HCT116 (cell line): Measurements from ENCODE around the gene CTDNEP1. TPM values are rescaled to one million over a fixed set of nuclear protein-coding genes. Genes with fewer than 3 reads are reported as not detected.
A peak's percentile ranks its signal among the peaks of the same experiment; 100 is the strongest.

ENCODE experiments used
- ATAC-seq: fragments of 200-7000 bp; cut with Tn5 transposase; 2 replicates; pipeline ENCODE4 v1.9.1; 2020; ENCODE audit warnings: mild to moderate bottlenecking, moderate library complexity
- BruUV-seq: library from RNA; stranded (reverse); fragments of 400-500 nt; replicated peaks from 2 replicates; lab custom pipeline; 2021; lab: Mats Ljungman, UMichigan
- CTCF ChIA-PET: fragments of 300-600 bp; sonication (Branson Sonifier 250); formaldehyde crosslinking; loops from one replicate; lab custom pipeline; 2021; ENCODE audit warnings: antibody characterized with exemption; lab: Charles Lee
- POLR2A ChIA-PET: fragments of 300-600, 350-600 bp; sonication (Branson Sonifier 250); formaldehyde crosslinking; loops from one replicate; lab custom pipeline; 2021; ENCODE audit warnings: antibody characterized with exemption; lab: Charles Lee
- RAD21 ChIA-PET, 2 experiments: fragments of 300-600 bp; sonication (Branson Sonifier 250); formaldehyde crosslinking; loops; one replicate each; lab custom pipeline; 2023; ENCODE audit warnings: low total read pairs in 2 of 2; ENCODE audit not compliant: uncharacterized antibody in 2 of 2, unreplicated experiment in 2 of 2, low non-redundant PET in 1 of 2; lab: Charles Lee
- DNase-seq: peaks from one replicate; pipeline ENCODE4 v3.0.0-alpha.2; 2010; ENCODE audit warnings: low read depth, low spot score
- H2AFZ ChIP-seq: fragments of 200-600 bp; shearing (Covaris generic), sonication (generic); 2 replicates; pipeline ENCODE4 v1.6.1; 2017; ENCODE audit warnings: low read depth, mixed run types, mixed read lengths, antibody characterized with exemption, low read length; ENCODE audit not compliant: poor library complexity, severe bottlenecking
- H3K27ac ChIP-seq: 2 replicates; pipeline ENCODE4 v1.5.1; 2012; ENCODE audit warnings: low read depth, low read length
- H3K27me3 ChIP-seq: fragments of 200-600 bp; sonication (generic); 2 replicates; pipeline ENCODE4 v1.6.1; 2016; ENCODE audit warnings: mixed run types, low read length, mixed read lengths; ENCODE audit not compliant: insufficient read depth
- H3K36me3 ChIP-seq, 2 experiments: fragments of 200-500 bp in 1 of 2; fragments of 200-600 bp in 1 of 2; sonication (Bioruptor generic) in 1 of 2; sonication (generic) in 1 of 2; 2 replicates each; pipeline versions ENCODE4 v1.5.1 to v1.6.1; 2014 to 2016; ENCODE audit warnings: low read length in 2 of 2, inconsistent platforms in 1 of 2, mixed read lengths in 1 of 2, mixed run types in 1 of 2; ENCODE audit not compliant: insufficient read depth in 2 of 2, control insufficient read depth in 1 of 2
- H3K4me1 ChIP-seq, 2 experiments: fragments of 200-600 bp in 1 of 2; sonication (generic) in 1 of 2; 2 replicates each; pipeline versions ENCODE4 v1.5.1 to v1.6.1; 2012 to 2017; ENCODE audit warnings: low read length in 2 of 2, inconsistent platforms in 1 of 2, mild to moderate bottlenecking in 1 of 2, mixed read lengths in 1 of 2, mixed run types in 1 of 2, moderate library complexity in 1 of 2; ENCODE audit not compliant: insufficient read depth in 2 of 2, control insufficient read depth in 1 of 2
- H3K4me2 ChIP-seq: fragments of 200-600 bp; sonication (generic); 2 replicates; pipeline ENCODE4 v1.6.1; 2017; ENCODE audit warnings: mixed run types, low read length, mixed read lengths
- H3K4me3 ChIP-seq, 2 experiments: fragments of 200-600 bp in 1 of 2; sonication (generic) in 1 of 2; replicated peaks in 1 of 2; 2 replicates each; pipeline ENCODE4 v1.5.1; 2011 to 2016; ENCODE audit warnings: low read length in 2 of 2, control low read depth in 1 of 2, low read depth in 1 of 2, mild to moderate bottlenecking in 1 of 2, mixed read lengths in 1 of 2, mixed run types in 1 of 2
- H3K79me2 ChIP-seq: fragments of 200-600 bp; sonication (generic); 2 replicates; pipeline ENCODE4 v1.6.1; 2017; ENCODE audit warnings: mild to moderate bottlenecking, mixed run types, low read length, moderate library complexity, mixed read lengths; ENCODE audit not compliant: insufficient read depth
- H3K9ac ChIP-seq: fragments of 200-600 bp; sonication (generic); 2 replicates; pipeline ENCODE4 v1.6.1; 2016; ENCODE audit warnings: low read length, mixed read lengths
- H3K9me2 ChIP-seq: fragments of 200-600 bp; sonication (generic), shearing (Covaris generic); 2 replicates; pipeline ENCODE4 v1.6.1; 2017; ENCODE audit warnings: mixed run types, mild to moderate bottlenecking, moderate library complexity; ENCODE audit not compliant: insufficient read depth
- H3K9me3 ChIP-seq, 2 experiments: fragments of 200-500 bp in 1 of 2; fragments of 200-600 bp in 1 of 2; sonication (Bioruptor generic) in 1 of 2; sonication (generic) in 1 of 2; 2 replicates each; pipeline ENCODE4 v1.6.1; 2014 to 2017; ENCODE audit warnings: low read length in 2 of 2, mixed read lengths in 2 of 2, inconsistent platforms in 1 of 2, low read depth in 1 of 2, mild to moderate bottlenecking in 1 of 2, mixed run types in 1 of 2, moderate library complexity in 1 of 2; ENCODE audit not compliant: control insufficient read depth in 1 of 2, insufficient read depth in 1 of 2
- H4K20me1 ChIP-seq: fragments of 200-600 bp; sonication (generic), shearing (Covaris generic); 2 replicates; pipeline ENCODE4 v1.6.1; 2017; ENCODE audit warnings: mixed run types, mild to moderate bottlenecking, moderate library complexity; ENCODE audit not compliant: insufficient read depth
- CBX3 ChIP-seq: IDR thresholded peaks from 2 replicates; pipeline ENCODE4 v1.6.1; 2012; ENCODE audit warnings: low read depth
- CEBPB ChIP-seq: IDR thresholded peaks from 2 replicates; pipeline ENCODE4 v1.6.1; 2012; ENCODE audit warnings: low read depth
- CTCF ChIP-seq, 3 experiments: fragments of 200-600 bp in 1 of 3; sonication (generic) in 1 of 3; IDR thresholded peaks in 2 of 3; conservative IDR thresholded peaks in 1 of 3; 2 replicates each; pipeline ENCODE4 v1.5.1; 2012 to 2017; ENCODE audit warnings: low read depth in 2 of 3, low read length in 2 of 3, antibody characterized with exemption in 1 of 3, borderline replicate concordance in 1 of 3, control low read depth in 1 of 3, mild to moderate bottlenecking in 1 of 3, mixed read lengths in 1 of 3, mixed run types in 1 of 3, moderate library complexity in 1 of 3; ENCODE audit not compliant: insufficient read depth in 1 of 3
- EGR1 ChIP-seq: IDR thresholded peaks from 2 replicates; pipeline ENCODE4 v1.6.1; 2012; ENCODE audit warnings: low read depth
- ELF1 ChIP-seq: IDR thresholded peaks from 2 replicates; pipeline ENCODE4 v1.6.1; 2012; ENCODE audit warnings: low read depth, borderline replicate concordance
- FOSL1 ChIP-seq: IDR thresholded peaks from 2 replicates; pipeline ENCODE4 v1.6.1; 2012; ENCODE audit warnings: low read depth
- MAX ChIP-seq: IDR thresholded peaks from 2 replicates; pipeline ENCODE4 v1.6.1; 2012
- POLR2A ChIP-seq: IDR thresholded peaks from 2 replicates; pipeline ENCODE4 v1.7.0; 2011; ENCODE audit warnings: borderline replicate concordance; ENCODE audit not compliant: insufficient read depth, insufficient read length; ENCODE audit errors: extremely low read depth
- RAD21 ChIP-seq: IDR thresholded peaks from 2 replicates; pipeline ENCODE4 v1.6.1; 2012; ENCODE audit warnings: low read depth, mild to moderate bottlenecking
- SIN3A ChIP-seq: IDR thresholded peaks from 2 replicates; pipeline ENCODE4 v1.6.1; 2012; ENCODE audit warnings: low read depth
- SP1 ChIP-seq: IDR thresholded peaks from 2 replicates; pipeline ENCODE4 v1.6.1; 2012; ENCODE audit warnings: low read depth
- SRF ChIP-seq: IDR thresholded peaks from 2 replicates; pipeline ENCODE4 v1.6.1; 2012; ENCODE audit warnings: low read depth
- TCF7L2 ChIP-seq: IDR thresholded peaks from 2 replicates; pipeline ENCODE4 v1.7.0; 2011; ENCODE audit warnings: borderline replicate concordance, inconsistent platforms; ENCODE audit not compliant: insufficient read depth, insufficient read length; ENCODE audit errors: extremely low read depth
- YY1 ChIP-seq: IDR thresholded peaks from 2 replicates; pipeline ENCODE4 v1.6.1; 2011; ENCODE audit warnings: low read length, low read depth, moderate library complexity, mild to moderate bottlenecking; ENCODE audit not compliant: insufficient replicate concordance; ENCODE audit errors: extremely low read depth
- ZNF274 ChIP-seq: fragments of 200-500 bp; sonication (Bioruptor generic); IDR thresholded peaks from 2 replicates; pipeline ENCODE4 v1.6.1; 2014; ENCODE audit warnings: mild to moderate bottlenecking, low read depth, low read length, inconsistent platforms
- intact Hi-C: fragments of 100-400 bp; cut with micrococcal nuclease; formaldehyde crosslinking; loops from 2 replicates; pipeline ENCODE4 v1.10.0; 2022
- total RNA-seq: library from RNA; stranded (reverse); gene quantifications from one replicate; pipeline ENCODE4 v1.2.1, GENCODE V29; 2021; ENCODE audit not compliant: unreplicated experiment
- TF ChIP-seq, protein P1 (sequence below): IDR thresholded peaks from 2 replicates; pipeline ENCODE4 v1.6.1; 2012

The CTDNEP1 gene
- total RNA-seq, 1 experiment from 2014 or later, result 143 TPM

- TF ChIP-seq CTCF (IDR thresholded peaks at IDR 0.05 in 2 of 3, conservative IDR thresholded peaks at IDR 0.05 in 1 of 3; ENCODE audit: borderline replicate concordance in 1 of 3, insufficient read depth in 1 of 3, low read depth in 2 of 3, low read length in 2 of 3) (no peak), YY1 (no peak), POLR2A (peak; percentile 30), MAX (0 out of 2 replicates have a peak, but pooled peaks have one; percentile 30)
Observed at GRCh38 chr17:7241783-7242716, 9.5 kb downstream of the CTDNEP1 start, which contains the start of gene GABARAP (continued).

DNA sequence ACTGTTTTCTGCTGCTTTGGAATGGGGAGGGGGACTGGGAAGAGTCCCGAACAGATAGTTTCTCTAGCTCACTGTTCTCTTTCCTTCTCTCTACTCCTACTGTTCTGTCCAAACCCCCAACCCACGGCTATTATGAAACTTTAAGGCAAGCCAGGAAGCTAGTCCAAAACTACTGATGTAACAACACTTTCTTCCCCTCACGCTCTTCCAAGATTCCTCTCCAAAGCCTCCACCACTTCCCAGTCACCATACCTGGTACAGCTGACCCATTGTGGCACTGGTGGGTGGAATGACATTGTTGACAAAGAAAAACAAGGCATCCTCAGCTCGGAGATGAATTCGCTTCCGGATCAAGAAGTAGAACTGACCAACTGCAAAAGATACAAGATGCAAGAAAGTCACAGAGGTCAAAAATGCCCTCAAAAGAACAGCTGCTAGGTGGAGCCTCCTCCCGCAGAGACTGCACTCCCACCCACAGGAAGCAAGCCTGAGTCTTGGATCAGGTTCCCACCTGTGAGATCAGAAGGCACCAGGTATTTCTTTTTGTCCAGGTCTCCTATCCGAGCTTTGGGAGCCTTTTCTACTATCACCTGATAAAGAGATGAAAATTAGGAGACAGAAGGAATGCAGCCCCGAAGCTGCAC lies 10.3 kb downstream of the CTDNEP1 start:
- H2AFZ ChIP-seq, result no peak overlapping the region
- RAD21 ChIA-PET, result interaction anchor here in 1 of 2 experiments (1.3 kb wide), 1 partner anchor 20 kb away, joined by 5 read pairs; no protein-coding TSS in a partner anchor
- peak overlapping the region; percentile 92 for H3K27ac ChIP-seq
- no TSS peak for BruUV-seq
- intact Hi-C loops, result no loop called here
- CTCF ChIA-PET, result interaction anchor here (0.9 to 1.6 kb wide), 2 partner anchors 21 to 196 kb away, joined by 3 to 4 read pairs; no protein-coding TSS in a partner anchor
- H3K36me3 ChIP-seq, result peaks cover 22 to 37% of the 10 kb centered on the region in 2 experiments; a peak in 3 of 4 replicates
- H3K27me3 ChIP-seq, result no peaks in the 10 kb centered on the region
- H3K4me2 ChIP-seq, result peak overlapping the region; percentile 79
- ATAC-seq (no peak), DNase-seq (no peak)
- H4K20me1 ChIP-seq, result no peaks in the 10 kb centered on the region
- H3K4me3 ChIP-seq, result peak overlapping the region; percentile 93 to 97
- POLR2A ChIA-PET, result interaction anchor here (1.1 to 2.9 kb wide), 6 partner anchors 10 to 88 kb away, joined by 3 to 13 read pairs (median 6); partner anchors contain the start of genes ACADVL, CTDNEP1, DLG4 and ELP5
- H3K79me2 ChIP-seq, result peaks cover 49% of the 10 kb centered on the region
- peaks cover 27 to 47% of the 10 kb centered on the region in 2 experiments for H3K4me1 ChIP-seq
- H3K9me3 ChIP-seq, result no peaks in the 10 kb centered on the region
- no peak for TF ChIP-seq SP1
- TF ChIP-seq EGR1, result no peak
- TF ChIP-seq, protein P1, sequence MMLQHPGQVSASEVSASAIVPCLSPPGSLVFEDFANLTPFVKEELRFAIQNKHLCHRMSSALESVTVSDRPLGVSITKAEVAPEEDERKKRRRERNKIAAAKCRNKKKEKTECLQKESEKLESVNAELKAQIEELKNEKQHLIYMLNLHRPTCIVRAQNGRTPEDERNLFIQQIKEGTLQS, result no peak
- TF ChIP-seq CEBPB, result no peak
- no peak for TF ChIP-seq SIN3A
- TF ChIP-seq FOSL1, result no peak
- no peak for TF ChIP-seq ELF1
- no peak for TF ChIP-seq ZNF274
- no peak for TF ChIP-seq TCF7L2
- TF ChIP-seq RAD21, result no peak
- no peak for TF ChIP-seq CBX3
- TF ChIP-seq SRF, result no peak
- TF ChIP-seq CTCF (IDR thresholded peaks at IDR 0.05 in 2 of 3, conservative IDR thresholded peaks at IDR 0.05 in 1 of 3; ENCODE audit: borderline replicate concordance in 1 of 3, insufficient read depth in 1 of 3, low read depth in 2 of 3, low read length in 2 of 3), result no peak
- no peaks in the 10 kb centered on the region for H3K9me2 ChIP-seq
- peak overlapping the region; percentile 85 for H3K9ac ChIP-seq
